Pancreas (tissue), 10 donors: ENCODE data around the gene LRRC10B. TPM values are rescaled to one million over a fixed set of nuclear protein-coding genes. Genes with fewer than 3 reads are reported as not detected.

Experiments used
- ATAC-seq, 4 donors: fragments of 200-7000 bp; cut with Tn5 transposase; one replicate each; pipeline versions ENCODE4 v1.8.0 to v1.9.1; 2020; ENCODE audit warnings: mild to moderate bottlenecking in 4 of 4, moderate library complexity in 4 of 4
- DNase-seq, 6 donors: peaks; one replicate each; pipeline ENCODE4 v3.0.0-alpha.2; 2020
- FAIRE-seq: peaks from 2 replicates; lab custom pipeline; 2012; peaks lifted over from hg19 to GRCh38; lab: Jason Lieb, UNC
- H3K27ac ChIP-seq, 4 donors: fragments of 200-600 bp; sonication (generic); 1 replicate in 3 of 4; 2 replicates in 1 of 4; pipeline versions ENCODE4 v1.5.0 to v1.8.0; 2020
- H3K27me3 ChIP-seq, 4 donors: fragments of 200-600 bp; one replicate each; pipeline ENCODE4 v1.8.0; 2021
- H3K36me3 ChIP-seq, 3 donors: fragments of 200-600 bp; sonication (generic) in 1 of 3; one replicate each; pipeline versions ENCODE4 v1.5.0 to v1.8.0; 2020 to 2021
- H3K4me1 ChIP-seq, 3 donors: fragments of 200-600 bp; one replicate each; pipeline ENCODE4 v1.8.0; 2021
- H3K4me3 ChIP-seq, 4 donors: fragments of 200-600 bp; sonication (generic) in 2 of 4; one replicate each; pipeline versions ENCODE4 v1.5.0 to v1.8.0; 2020 to 2021
- H3K9me3 ChIP-seq, 4 donors: fragments of 200-600 bp; one replicate each; pipeline ENCODE4 v1.8.0; 2021
- CTCF ChIP-seq, 4 donors: fragments of 200-600 bp; sonication (generic) in 3 of 4; IDR thresholded peaks; one replicate each; pipeline versions ENCODE4 v1.5.0 to v1.8.0; 2021; ENCODE audit warnings: antibody characterized with exemption in 4 of 4
- WGBS, 2 donors: extraction: QIAGEN DNeasy Blood & Tissue Kit; methylation state at CpG; one replicate each; pipeline ENCODE4 v1.1.7; 2013; 5-methylcytosine and 5-hydroxymethylcytosine counted together
- intact Hi-C, 3 donors: fragments of 100-400 bp; cut with DNase I; formaldehyde crosslinking; loops; one replicate each; pipeline versions ENCODE4 v1.11.1 to v1.14.2; 2022
- polyA plus RNA-seq, 2 donors: library from polyadenylated mRNA; stranded (reverse); fragments of 200-250 nt; gene quantifications; one replicate each; pipeline ENCODE4 v1.2.3, GENCODE V29; 2013
- total RNA-seq, 6 donors: library from RNA; stranded (reverse); fragmentation: NEBNext Ultra II Directional in 4 of 6; extraction: Animal tissue kit (Norgen Biotek cat#: 25700) in 4 of 6; gene quantifications; one replicate each; pipeline versions ENCODE4 v1.2.1 to v1.2.4, GENCODE V29; 2021 to 2023
- donor health status: healthy with polysubstance abuse.
- donor health status: DM: no; HTN: no; CAD: no; lungs with moderate emphysema.
- donor health status: DM: no; HTN: no; CAD: no.
- donor health status: control.
- donor health status: control.
- donor health status: Bipolar disorder and iron deficiency.
- donor health status: DM: yes; HTN: yes; CAD: no.
- donor health status: DM: no; HTN: no; CAD: no.
- donor health status: DM: no; HTN: no; CAD: no.
- donor health status: DM: yes; HTN: yes; CAD: no.

LRRC10B gene
- total and polyA plus RNA-seq, 8 donors = 0.28 to 10.2 (median 1.2) TPM

GRCh38 chr11:61540528-61540927, 32.0 kb downstream of the LRRC10B start:
- Histone ChIP-seq H3K27me3 (no peaks in the 10 kb centered on the region), H3K36me3 (no peaks in the 10 kb centered on the region), H3K4me3 (no peak overlapping the region), H3K27ac (no peak overlapping the region), H3K4me1 (no peaks in the 10 kb centered on the region), H3K9me3 (no peaks in the 10 kb centered on the region)
- DNase-seq (no peak), FAIRE-seq (no peak), ATAC-seq (no peak)
- WGBS, 2 donors = 59 to 65% methylated on average over 9 of the region's 9 CpGs
- TF ChIP-seq CTCF (IDR thresholded peaks at IDR 0.05) = no peak
- intact Hi-C loops = no loop called here

- Histone ChIP-seq H3K4me1 (no peaks in the 10 kb centered on the region), H3K4me3 (no peak overlapping the region), H3K27ac (no peak overlapping the region), H3K9me3 (no peaks in the 10 kb centered on the region), H3K36me3 (no peaks in the 10 kb centered on the region), H3K27me3 (no peaks in the 10 kb centered on the region)
- FAIRE-seq = no peak
- intact Hi-C loops = no loop called here
- ATAC-seq = peak in 3 of 4 donors; percentile 56 to 67 (median 63)
- WGBS, 2 donors = 40 to 41% methylated on average over 3 of the region's 3 CpGs
- DNase-seq = no peak
- TF ChIP-seq CTCF (IDR thresholded peaks at IDR 0.05) = no peak
Observed at GRCh38 chr11:61541598-61541997, 33.0 kb downstream of the LRRC10B start.

GRCh38 chr11:61542024-61542461, 33.5 kb downstream of the LRRC10B start:
- intact Hi-C loops = no loop called here
- WGBS, 2 donors = 63 to 67% methylated on average over 19 of the region's 19 CpGs
- Histone ChIP-seq H3K36me3 (no peaks in the 10 kb centered on the region), H3K4me3 (no peak overlapping the region), H3K27me3 (no peaks in the 10 kb centered on the region), H3K27ac (no peak overlapping the region), H3K4me1 (no peaks in the 10 kb centered on the region), H3K9me3 (no peaks in the 10 kb centered on the region)
- no peak for FAIRE-seq
- no peak for DNase-seq
- peak in 1 of 4 donors; percentile 21 for ATAC-seq
- TF ChIP-seq CTCF (IDR thresholded peaks at IDR 0.05) = no peak

- TF ChIP-seq CTCF (IDR thresholded peaks at IDR 0.05) = no peak
- FAIRE-seq = no peak
- H3K4me3 ChIP-seq = no peak overlapping the region
- no peaks in the 10 kb centered on the region for H3K4me1 ChIP-seq
- H3K27ac ChIP-seq = no peak overlapping the region
- no peaks in the 10 kb centered on the region for H3K9me3 ChIP-seq
- no peaks in the 10 kb centered on the region for H3K36me3 ChIP-seq
- intact Hi-C loops = no loop called here
- H3K27me3 ChIP-seq = no peaks in the 10 kb centered on the region
- WGBS, 2 donors = 86 to 95% methylated on average over 12 to 16 of the region's 16 CpGs
- no peak for ATAC-seq
- DNase-seq = no peak
Observed at GRCh38 chr11:61542705-61543104, 34.2 kb downstream of the LRRC10B start.

GRCh38 chr11:61543606-61544306, 35.2 kb downstream of the LRRC10B start:
- intact Hi-C loops = no loop called here
- no peak overlapping the region for H3K27ac ChIP-seq
- H3K9me3 ChIP-seq = no peaks in the 10 kb centered on the region
- ATAC-seq (no peak), FAIRE-seq (no peak), DNase-seq (no peak)
- TF ChIP-seq CTCF (IDR thresholded peaks at IDR 0.05) = no peak
- H3K4me1 ChIP-seq = no peaks in the 10 kb centered on the region
- H3K36me3 ChIP-seq = no peaks in the 10 kb centered on the region
- 88 to 93% methylated on average over 4 of the region's 4 CpGs for WGBS, 2 donors
- H3K27me3 ChIP-seq = no peaks in the 10 kb centered on the region
- H3K4me3 ChIP-seq = no peak overlapping the region
